Glutamatergic neuron (in vitro differentiated cells): Measurements from ENCODE around the gene C10orf71. TPM values are rescaled to one million over a fixed set of nuclear protein-coding genes. Genes with fewer than 3 reads are reported as not detected.

ENCODE experiments used
- DNase-seq: peaks from one replicate; pipeline ENCODE4 v3.0.0; 2022
- H3K27ac Mint-ChIP-seq: one replicate; pipeline ENCODE4 v1.8.0; 2020; ENCODE audit warnings: mild to moderate bottlenecking, mixed read lengths, inconsistent platforms; ENCODE audit not compliant: unreplicated experiment
- H3K27me3 Mint-ChIP-seq: one replicate; pipeline ENCODE4 v1.8.0; 2020; ENCODE audit warnings: mild to moderate bottlenecking, moderate library complexity, mixed read lengths, inconsistent platforms; ENCODE audit not compliant: unreplicated experiment
- H3K36me3 Mint-ChIP-seq: one replicate; pipeline ENCODE4 v1.8.0; 2020; ENCODE audit warnings: mild to moderate bottlenecking, mixed read lengths, inconsistent platforms; ENCODE audit not compliant: unreplicated experiment
- H3K4me1 Mint-ChIP-seq: one replicate; pipeline ENCODE4 v1.8.0; 2020; ENCODE audit warnings: mild to moderate bottlenecking, low read depth, mixed read lengths, inconsistent platforms; ENCODE audit not compliant: unreplicated experiment
- H3K4me3 Mint-ChIP-seq: one replicate; pipeline ENCODE4 v1.8.0; 2020; ENCODE audit warnings: mild to moderate bottlenecking, mixed read lengths, inconsistent platforms; ENCODE audit not compliant: unreplicated experiment
- H3K9me3 Mint-ChIP-seq: one replicate; pipeline ENCODE4 v1.8.0; 2020; ENCODE audit warnings: mild to moderate bottlenecking, moderate library complexity, mixed read lengths, inconsistent platforms; ENCODE audit not compliant: unreplicated experiment
- total RNA-seq: library from RNA; stranded (reverse); fragmentation: NEBNext Ultra II Directional; extraction: Animal tissue kit (Norgen Biotek cat#: 25700); gene quantifications from one replicate; pipeline ENCODE4 v1.2.1, GENCODE V29; 2021; ENCODE audit not compliant: unreplicated experiment
- TF ChIP-seq, protein P1 (sequence below): fragments of 200-600 bp; sonication (generic); IDR thresholded peaks from one replicate; pipeline ENCODE4 v1.5.0; 2021; ENCODE audit not compliant: partially characterized antibody, unreplicated experiment

C10orf71 gene
- total RNA-seq, 1 donor from 2014 or later: 0.12 TPM

DNA sequence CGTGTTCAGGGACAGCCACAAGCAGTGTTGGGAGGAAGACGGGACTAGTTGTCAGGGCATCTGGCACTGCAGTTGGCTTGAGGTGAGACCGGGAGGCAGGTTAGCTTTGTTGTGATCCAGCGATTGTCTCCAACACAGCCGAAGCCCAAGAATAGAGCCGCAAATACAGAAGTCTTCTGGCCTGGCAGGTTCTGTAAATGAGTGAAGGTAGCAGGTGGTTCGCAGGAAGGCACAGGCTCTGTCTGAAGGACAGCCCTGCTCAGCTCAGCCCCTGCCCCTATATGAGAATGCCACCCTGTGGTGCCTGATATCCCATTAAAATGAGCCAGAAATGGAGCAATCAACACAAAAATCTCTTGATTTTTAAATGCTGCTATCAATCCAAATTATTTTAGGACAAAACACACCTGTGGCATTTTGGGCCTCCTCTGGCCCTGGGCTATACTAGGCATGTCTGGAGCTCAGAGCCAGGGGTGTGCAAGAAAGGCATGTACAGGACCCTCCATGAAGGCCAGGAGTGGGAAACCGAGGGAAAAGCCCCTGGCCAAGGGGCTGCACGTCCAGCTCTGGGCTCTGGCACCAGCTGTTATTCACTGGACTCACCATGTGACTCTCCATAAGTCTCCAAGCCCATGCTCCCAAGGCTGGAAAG, 11.2 kb upstream of the C10orf71 start:
- H3K9me3 Mint-ChIP-seq: peaks cover 5% of the 10 kb centered on the region
- H3K27me3 Mint-ChIP-seq: peaks cover 4% of the 10 kb centered on the region
- TF ChIP-seq, protein P1, sequence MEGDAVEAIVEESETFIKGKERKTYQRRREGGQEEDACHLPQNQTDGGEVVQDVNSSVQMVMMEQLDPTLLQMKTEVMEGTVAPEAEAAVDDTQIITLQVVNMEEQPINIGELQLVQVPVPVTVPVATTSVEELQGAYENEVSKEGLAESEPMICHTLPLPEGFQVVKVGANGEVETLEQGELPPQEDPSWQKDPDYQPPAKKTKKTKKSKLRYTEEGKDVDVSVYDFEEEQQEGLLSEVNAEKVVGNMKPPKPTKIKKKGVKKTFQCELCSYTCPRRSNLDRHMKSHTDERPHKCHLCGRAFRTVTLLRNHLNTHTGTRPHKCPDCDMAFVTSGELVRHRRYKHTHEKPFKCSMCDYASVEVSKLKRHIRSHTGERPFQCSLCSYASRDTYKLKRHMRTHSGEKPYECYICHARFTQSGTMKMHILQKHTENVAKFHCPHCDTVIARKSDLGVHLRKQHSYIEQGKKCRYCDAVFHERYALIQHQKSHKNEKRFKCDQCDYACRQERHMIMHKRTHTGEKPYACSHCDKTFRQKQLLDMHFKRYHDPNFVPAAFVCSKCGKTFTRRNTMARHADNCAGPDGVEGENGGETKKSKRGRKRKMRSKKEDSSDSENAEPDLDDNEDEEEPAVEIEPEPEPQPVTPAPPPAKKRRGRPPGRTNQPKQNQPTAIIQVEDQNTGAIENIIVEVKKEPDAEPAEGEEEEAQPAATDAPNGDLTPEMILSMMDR: no peak
- H3K4me1 Mint-ChIP-seq: peaks cover 15% of the 10 kb centered on the region
- no peak overlapping the region for H3K27ac Mint-ChIP-seq
- no peak for DNase-seq
- H3K4me3 Mint-ChIP-seq: no peak overlapping the region
- H3K36me3 Mint-ChIP-seq: peaks cover 7% of the 10 kb centered on the region

DNA sequence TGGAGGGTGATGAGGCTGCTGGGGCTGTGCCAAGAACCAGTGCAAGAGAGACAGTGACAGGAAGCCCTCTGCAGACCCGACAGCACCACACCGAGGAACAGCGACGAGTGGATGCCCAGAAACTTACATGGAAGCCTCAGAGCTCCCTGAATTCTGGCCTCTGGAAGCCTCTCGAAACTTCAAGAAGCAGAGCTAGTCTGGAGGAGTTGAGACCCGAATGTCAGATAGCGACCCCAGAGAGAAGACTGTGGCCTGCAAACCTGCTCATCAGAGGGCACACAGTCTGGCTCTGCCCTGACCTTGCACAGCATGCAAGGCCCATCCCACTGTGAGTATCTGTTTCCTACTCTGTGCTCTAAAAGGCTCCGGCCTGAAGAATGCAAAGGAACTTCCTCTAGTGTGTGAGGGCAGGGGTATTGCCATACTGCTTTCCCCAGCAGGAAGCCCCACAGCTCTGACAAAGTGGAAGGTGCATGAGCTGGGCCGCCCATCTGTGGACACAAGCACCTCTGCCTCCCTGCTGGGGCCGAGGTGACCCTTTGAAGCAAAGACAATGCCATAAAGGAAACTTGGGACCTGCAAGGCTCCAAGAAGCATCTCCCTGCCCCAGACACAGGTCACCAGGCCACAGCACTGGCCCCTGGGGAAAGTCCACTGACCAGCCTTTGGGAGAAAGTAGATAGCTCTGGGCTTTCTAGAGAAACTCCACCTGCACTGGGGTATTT, 10.5 kb upstream of the C10orf71 start:
- peaks cover 4% of the 10 kb centered on the region for H3K27me3 Mint-ChIP-seq

DNA sequence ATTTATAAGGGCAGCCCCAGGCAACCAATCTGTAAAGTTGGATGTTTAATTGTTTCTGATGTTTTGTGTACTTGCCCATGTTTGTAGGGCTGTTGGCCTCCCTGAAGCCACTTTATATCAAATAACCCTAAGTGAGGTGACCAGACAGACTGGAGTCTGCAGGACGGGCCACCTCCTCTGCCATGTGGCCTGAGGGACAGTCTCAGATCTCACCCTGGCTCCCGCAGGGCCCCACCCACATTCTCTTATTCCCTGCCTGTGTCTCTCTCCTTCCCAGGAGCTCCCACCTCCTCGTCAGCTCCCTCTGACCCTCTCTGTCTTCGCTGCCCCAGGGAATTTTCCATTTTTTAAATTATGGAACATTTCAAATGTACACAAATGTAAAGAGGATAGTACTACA, 9.5 kb upstream of the C10orf71 start:
- TF ChIP-seq, protein P1: no peak
- H3K4me1 Mint-ChIP-seq: peaks cover 13% of the 10 kb centered on the region
- H3K4me3 Mint-ChIP-seq: no peak overlapping the region
- DNase-seq: no peak
- H3K27ac Mint-ChIP-seq: peak overlapping the region; percentile 1
- peaks cover 10% of the 10 kb centered on the region for H3K36me3 Mint-ChIP-seq
- peaks cover 4% of the 10 kb centered on the region for H3K27me3 Mint-ChIP-seq
- peaks cover 6% of the 10 kb centered on the region for H3K9me3 Mint-ChIP-seq

More for the DNA sequence above, 10.5 kb upstream of the C10orf71 start:
- Mint-ChIP-seq H3K27ac (no peak overlapping the region), H3K36me3 (peaks cover 10% of the 10 kb centered on the region), H3K4me3 (no peak overlapping the region), H3K9me3 (peaks cover 6% of the 10 kb centered on the region), H3K4me1 (peaks cover 13% of the 10 kb centered on the region)
- TF ChIP-seq, protein P1: no peak
- DNase-seq: no peak

DNA sequence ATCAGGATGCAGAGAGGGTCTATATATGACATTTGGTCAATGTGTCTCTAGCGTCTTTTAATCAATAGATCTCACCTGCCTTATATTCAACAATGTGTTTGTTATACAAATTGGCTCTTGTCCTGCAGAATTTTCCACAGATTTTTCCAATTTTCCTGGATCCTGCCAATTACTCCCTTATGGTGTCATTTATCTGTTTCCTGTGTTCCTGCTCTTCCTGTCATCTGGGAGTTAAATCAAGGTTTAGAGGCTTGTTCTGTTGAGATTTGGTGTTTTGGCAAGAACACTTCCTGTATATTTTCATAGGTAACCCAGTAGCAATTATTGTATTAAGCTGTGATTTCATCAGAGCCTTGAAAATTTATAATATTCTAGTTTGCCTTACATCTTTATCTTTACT, 8.8 kb upstream of the C10orf71 start:
- DNase-seq: no peak
- Mint-ChIP-seq H3K9me3 (peaks cover 6% of the 10 kb centered on the region), H3K27me3 (peaks cover 2% of the 10 kb centered on the region), H3K36me3 (peaks cover 6% of the 10 kb centered on the region), H3K4me3 (no peak overlapping the region), H3K4me1 (peaks cover 14% of the 10 kb centered on the region), H3K27ac (no peak overlapping the region)
- TF ChIP-seq, protein P1: no peak

DNA sequence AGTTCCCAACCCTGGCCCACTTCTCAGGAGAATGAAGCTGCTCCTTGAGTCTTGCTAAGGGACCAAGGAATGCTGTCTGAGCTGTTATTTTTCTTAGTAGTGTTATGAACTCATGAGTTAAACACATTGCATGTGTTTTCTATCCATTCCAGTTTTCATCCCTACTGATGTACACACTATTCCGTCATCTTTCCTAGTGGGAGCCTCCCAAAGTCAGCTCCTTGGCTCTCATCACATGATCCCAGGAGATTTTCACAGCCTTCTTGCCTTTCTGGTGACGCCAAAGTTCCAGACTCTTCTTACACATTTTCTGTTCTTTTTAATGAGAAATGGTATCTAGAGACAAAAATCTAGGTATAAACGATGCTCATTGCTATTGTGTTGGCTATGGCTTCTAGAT, 8.4 kb upstream of the C10orf71 start:
- H3K9me3 Mint-ChIP-seq: peaks cover 6% of the 10 kb centered on the region
- H3K27ac Mint-ChIP-seq: no peak overlapping the region
- no peak for DNase-seq
- peaks cover 2% of the 10 kb centered on the region for H3K27me3 Mint-ChIP-seq
- H3K4me3 Mint-ChIP-seq: no peak overlapping the region
- peaks cover 5% of the 10 kb centered on the region for H3K36me3 Mint-ChIP-seq
- peaks cover 14% of the 10 kb centered on the region for H3K4me1 Mint-ChIP-seq
- TF ChIP-seq, protein P1: no peak
